ENCODE data around the gene DNAAF2. TPM values are rescaled to one million over a fixed set of nuclear protein-coding genes. Genes with fewer than 3 reads are reported as not detected.
A peak's percentile ranks its signal among the peaks of the same experiment; 100 is the strongest.

DNAAF2 gene
- polyA plus RNA-seq, 1 of the 3 experiments (the other 2 are of a cell fraction) = 8.9 TPM

DNA sequence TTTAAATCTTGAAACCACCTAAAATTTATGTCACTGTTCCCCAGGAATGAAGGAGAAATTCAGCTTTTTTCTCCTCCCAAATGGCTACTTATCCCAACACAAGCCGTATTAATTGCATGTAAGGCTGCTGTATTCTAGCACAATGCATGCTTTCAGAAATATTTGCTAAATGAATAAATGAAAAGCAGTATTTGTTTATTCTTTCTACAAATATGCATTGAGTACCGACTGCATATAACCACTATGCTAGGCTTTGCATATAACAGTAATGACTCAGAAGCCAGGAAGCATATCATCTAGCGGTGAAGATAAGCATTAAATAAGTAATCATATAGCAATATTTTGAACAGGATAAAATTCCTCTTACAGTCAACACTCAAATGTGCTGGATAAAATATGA is 42.0 kb downstream of the DNAAF2 start:
- Histone ChIP-seq H3K4me2 (peak overlapping the region; percentile 59), H3F3A (replicated peaks; ENCODE audit: insufficient read depth) (peaks cover 21% of the 10 kb centered on the region), H3K79me2 (ENCODE audit: insufficient read depth) (peaks cover 14% of the 10 kb centered on the region), H3K27ac (ENCODE audit: low read depth in 2 of 2, low read length in 1 of 2) (peak overlapping the region in 1 of 2 experiments; percentile 49; a peak in 2 of 4 replicates), H3K27me3 (ENCODE audit: insufficient read depth) (no peaks in the 10 kb centered on the region), H3K36me3 (replicated peaks in 1 of 2; ENCODE audit: control insufficient read depth in 1 of 2, insufficient read depth in 2 of 2, low read length in 1 of 2) (no peaks in the 10 kb centered on the region), H3K4me1 (ENCODE audit: control insufficient read depth in 1 of 2, insufficient read depth in 2 of 2, low read depth in 1 of 2, low read length in 1 of 2) (peaks cover 2 to 8% of the 10 kb centered on the region in 2 experiments; a peak in 2 of 4 replicates), H4K20me1 (ENCODE audit: insufficient read depth) (no peaks in the 10 kb centered on the region), H3K4me3 (ENCODE audit: low read depth in 2 of 2, low read length in 1 of 2) (no peak overlapping the region), H3K9ac (no peak overlapping the region), H3K9me3 (no peaks in the 10 kb centered on the region), H2AFZ (ENCODE audit: low read depth) (no peak overlapping the region), H3K9me2 (no peaks in the 10 kb centered on the region)
- no peak for DNase-seq
- TF ChIP-seq FOSL2 (IDR thresholded peaks at IDR 0.05; ENCODE audit: borderline replicate concordance, low read depth) (peak; percentile 28; the same call in 1 of the 2 replicates), GATA2 (CRISPR knock-in tag; IDR thresholded peaks at IDR 0.05) (no peak)
- TF ChIP-seq, protein P1, sequence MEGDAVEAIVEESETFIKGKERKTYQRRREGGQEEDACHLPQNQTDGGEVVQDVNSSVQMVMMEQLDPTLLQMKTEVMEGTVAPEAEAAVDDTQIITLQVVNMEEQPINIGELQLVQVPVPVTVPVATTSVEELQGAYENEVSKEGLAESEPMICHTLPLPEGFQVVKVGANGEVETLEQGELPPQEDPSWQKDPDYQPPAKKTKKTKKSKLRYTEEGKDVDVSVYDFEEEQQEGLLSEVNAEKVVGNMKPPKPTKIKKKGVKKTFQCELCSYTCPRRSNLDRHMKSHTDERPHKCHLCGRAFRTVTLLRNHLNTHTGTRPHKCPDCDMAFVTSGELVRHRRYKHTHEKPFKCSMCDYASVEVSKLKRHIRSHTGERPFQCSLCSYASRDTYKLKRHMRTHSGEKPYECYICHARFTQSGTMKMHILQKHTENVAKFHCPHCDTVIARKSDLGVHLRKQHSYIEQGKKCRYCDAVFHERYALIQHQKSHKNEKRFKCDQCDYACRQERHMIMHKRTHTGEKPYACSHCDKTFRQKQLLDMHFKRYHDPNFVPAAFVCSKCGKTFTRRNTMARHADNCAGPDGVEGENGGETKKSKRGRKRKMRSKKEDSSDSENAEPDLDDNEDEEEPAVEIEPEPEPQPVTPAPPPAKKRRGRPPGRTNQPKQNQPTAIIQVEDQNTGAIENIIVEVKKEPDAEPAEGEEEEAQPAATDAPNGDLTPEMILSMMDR (IDR thresholded peaks at IDR 0.05) = peak; percentile 16; the same call in 1 of the 2 replicates
- ChIA-PET POLR2A (no interaction called here), CTCF (no interaction called here)
- 29% methylated on average over 3 of the region's 3 CpGs for WGBS (ENCODE audit: low lambda C conversion rate)

DNA sequence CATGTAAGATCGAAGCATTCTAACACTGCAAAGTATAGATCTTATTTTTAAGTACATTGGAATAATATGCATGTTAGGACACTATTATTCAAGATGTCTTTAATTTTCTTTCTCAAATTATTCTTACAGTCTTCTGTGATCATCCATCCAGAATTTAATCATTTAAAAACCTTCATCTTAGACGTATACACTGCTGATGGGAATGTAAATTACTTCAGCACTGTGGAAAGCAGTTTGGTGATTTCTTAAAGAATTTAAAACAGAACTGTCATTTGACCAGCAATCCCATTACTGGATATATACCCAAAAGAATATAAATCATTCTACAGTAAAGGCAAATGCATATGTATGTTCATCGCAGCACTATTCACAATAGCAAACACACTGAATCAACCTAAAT is 45.7 kb downstream of the DNAAF2 start:
- no peak overlapping the region for H3K9ac ChIP-seq
- WGBS (ENCODE audit: low lambda C conversion rate) = 89% methylated on average over 3 of the region's 3 CpGs
- peaks cover 3 to 9% of the 10 kb centered on the region in 2 experiments for H3K36me3 ChIP-seq (replicated peaks in 1 of 2; ENCODE audit: control insufficient read depth in 1 of 2, insufficient read depth in 2 of 2, low read length in 1 of 2)
- H4K20me1 ChIP-seq (ENCODE audit: insufficient read depth) = peaks cover 13% of the 10 kb centered on the region
- H3K27ac ChIP-seq (ENCODE audit: low read depth in 2 of 2, low read length in 1 of 2) = no peak overlapping the region
- H3K27me3 ChIP-seq (ENCODE audit: insufficient read depth) = no peaks in the 10 kb centered on the region
- ChIA-PET CTCF (no interaction called here), POLR2A (no interaction called here)
- no peak overlapping the region for H2AFZ ChIP-seq (ENCODE audit: low read depth)
- peaks cover 2 to 9% of the 10 kb centered on the region in 2 experiments; a peak in 2 of 4 replicates for H3K4me1 ChIP-seq (ENCODE audit: control insufficient read depth in 1 of 2, insufficient read depth in 2 of 2, low read depth in 1 of 2, low read length in 1 of 2)
- H3K4me3 ChIP-seq (ENCODE audit: low read depth in 2 of 2, low read length in 1 of 2) = no peak overlapping the region
- H3K9me2 ChIP-seq = no peaks in the 10 kb centered on the region
- peaks cover 25% of the 10 kb centered on the region for H3F3A ChIP-seq (replicated peaks; ENCODE audit: insufficient read depth)
- DNase-seq = no peak
- H3K4me2 ChIP-seq = no peak overlapping the region
- H3K9me3 ChIP-seq = no peaks in the 10 kb centered on the region
- peaks cover 18% of the 10 kb centered on the region for H3K79me2 ChIP-seq (ENCODE audit: insufficient read depth)
- TF ChIP-seq EP300 (IDR thresholded peaks at IDR 0.05; ENCODE audit: borderline replicate concordance in 1 of 2, low read depth in 1 of 2, low read length in 1 of 2) = no peak
- TF ChIP-seq RAD21 (IDR thresholded peaks at IDR 0.05; ENCODE audit: low read length) = no peak
- TF ChIP-seq, protein P2, sequence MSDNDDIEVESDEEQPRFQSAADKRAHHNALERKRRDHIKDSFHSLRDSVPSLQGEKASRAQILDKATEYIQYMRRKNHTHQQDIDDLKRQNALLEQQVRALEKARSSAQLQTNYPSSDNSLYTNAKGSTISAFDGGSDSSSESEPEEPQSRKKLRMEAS (IDR thresholded peaks at IDR 0.05; ENCODE audit: low read depth) = no peak
- TF ChIP-seq, protein P3, sequence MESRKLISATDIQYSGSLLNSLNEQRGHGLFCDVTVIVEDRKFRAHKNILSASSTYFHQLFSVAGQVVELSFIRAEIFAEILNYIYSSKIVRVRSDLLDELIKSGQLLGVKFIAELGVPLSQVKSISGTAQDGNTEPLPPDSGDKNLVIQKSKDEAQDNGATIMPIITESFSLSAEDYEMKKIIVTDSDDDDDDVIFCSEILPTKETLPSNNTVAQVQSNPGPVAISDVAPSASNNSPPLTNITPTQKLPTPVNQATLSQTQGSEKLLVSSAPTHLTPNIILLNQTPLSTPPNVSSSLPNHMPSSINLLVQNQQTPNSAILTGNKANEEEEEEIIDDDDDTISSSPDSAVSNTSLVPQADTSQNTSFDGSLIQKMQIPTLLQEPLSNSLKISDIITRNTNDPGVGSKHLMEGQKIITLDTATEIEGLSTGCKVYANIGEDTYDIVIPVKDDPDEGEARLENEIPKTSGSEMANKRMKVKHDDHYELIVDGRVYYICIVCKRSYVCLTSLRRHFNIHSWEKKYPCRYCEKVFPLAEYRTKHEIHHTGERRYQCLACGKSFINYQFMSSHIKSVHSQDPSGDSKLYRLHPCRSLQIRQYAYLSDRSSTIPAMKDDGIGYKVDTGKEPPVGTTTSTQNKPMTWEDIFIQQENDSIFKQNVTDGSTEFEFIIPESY (IDR thresholded peaks at IDR 0.05; ENCODE audit: borderline replicate concordance, low read depth) = no peak
- no peak for TF ChIP-seq SMC3 (IDR thresholded peaks at IDR 0.05; ENCODE audit: low read depth, low read length)
- TF ChIP-seq, protein P4, sequence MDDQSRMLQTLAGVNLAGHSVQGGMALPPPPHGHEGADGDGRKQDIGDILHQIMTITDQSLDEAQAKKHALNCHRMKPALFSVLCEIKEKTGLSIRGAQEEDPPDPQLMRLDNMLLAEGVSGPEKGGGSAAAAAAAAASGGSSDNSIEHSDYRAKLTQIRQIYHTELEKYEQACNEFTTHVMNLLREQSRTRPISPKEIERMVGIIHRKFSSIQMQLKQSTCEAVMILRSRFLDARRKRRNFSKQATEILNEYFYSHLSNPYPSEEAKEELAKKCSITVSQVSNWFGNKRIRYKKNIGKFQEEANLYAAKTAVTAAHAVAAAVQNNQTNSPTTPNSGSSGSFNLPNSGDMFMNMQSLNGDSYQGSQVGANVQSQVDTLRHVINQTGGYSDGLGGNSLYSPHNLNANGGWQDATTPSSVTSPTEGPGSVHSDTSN (IDR thresholded peaks at IDR 0.05) = no peak
- no peak for TF ChIP-seq CHD2 (IDR thresholded peaks at IDR 0.05; ENCODE audit: low read length, partially characterized antibody)
- TF ChIP-seq, protein P1 (IDR thresholded peaks at IDR 0.05) = no peak
- no peak for TF ChIP-seq USF2 (IDR thresholded peaks at IDR 0.05; ENCODE audit: borderline replicate concordance, low read depth, low read length)
- TF ChIP-seq TEAD4 (IDR thresholded peaks at IDR 0.05; ENCODE audit: borderline replicate concordance, insufficient read depth) = no peak
- no peak for TF ChIP-seq MXI1 (IDR thresholded peaks at IDR 0.05; ENCODE audit: low read depth, low read length)
- no peak for TF ChIP-seq SIN3A (IDR thresholded peaks at IDR 0.05; ENCODE audit: borderline replicate concordance, low read depth, low read length)
- TF ChIP-seq RFX5 (IDR thresholded peaks at IDR 0.05; ENCODE audit: low read length) = no peak
- no peak for TF ChIP-seq RXRA (IDR thresholded peaks at IDR 0.05; ENCODE audit: borderline replicate concordance, low read depth)
- TF ChIP-seq EZH2phosphoT487 (IDR thresholded peaks at IDR 0.05; ENCODE audit: borderline replicate concordance, low read depth) = no peak
